H1 (cell line): ENCODE results near the gene LTBP3. TPM values are rescaled to one million over a fixed set of nuclear protein-coding genes. Genes with fewer than 3 reads are reported as not detected.

Experiments
- ATF2 ChIP-seq: IDR thresholded peaks from 2 replicates; pipeline ENCODE4 v1.6.1; 2012; ENCODE audit warnings: low read length, inconsistent platforms
- HDAC2 ChIP-seq, 2 experiments: fragments of 300-600 bp in 1 of 2; sonication (generic) in 1 of 2; IDR thresholded peaks; 2 replicates each; pipeline ENCODE4 v1.6.1; 2011 to 2012; ENCODE audit warnings: low read depth in 2 of 2, low read length in 2 of 2, mild to moderate bottlenecking in 2 of 2, moderate library complexity in 2 of 2, borderline replicate concordance in 1 of 2, inconsistent platforms in 1 of 2
- JUND ChIP-seq: IDR thresholded peaks from 2 replicates; pipeline ENCODE4 v1.6.1; 2011; ENCODE audit warnings: mild to moderate bottlenecking, improper control_type of control experiment, low read length
- KDM1A ChIP-seq: fragments of 200-600, 300-600 bp; sonication (generic); IDR thresholded peaks from 2 replicates; pipeline ENCODE4 v1.7.1; 2016; ENCODE audit warnings: mild to moderate bottlenecking, low read length, borderline replicate concordance
- KDM5A ChIP-seq: fragments of 200-600 bp; IDR thresholded peaks from 2 replicates; pipeline ENCODE4 v1.7.1; 2012; ENCODE audit warnings: mild to moderate bottlenecking, low read length, inconsistent platforms, mixed read lengths
- PHF8 ChIP-seq: fragments of 200-600 bp; sonication (generic); conservative IDR thresholded peaks from 2 replicates; pipeline ENCODE4 v1.7.1; 2012; ENCODE audit warnings: low read depth, mild to moderate bottlenecking, inconsistent platforms, low read length, moderate library complexity
- RAD21 ChIP-seq, 2 experiments: IDR thresholded peaks in 1 of 2; conservative IDR thresholded peaks in 1 of 2; 2 replicates each; pipeline ENCODE4 v1.6.1; 2011; ENCODE audit warnings: low read depth in 2 of 2, low read length in 2 of 2, improper control_type of control experiment in 1 of 2, inconsistent platforms in 1 of 2, mild to moderate bottlenecking in 1 of 2, moderate library complexity in 1 of 2
- RFX5 ChIP-seq: IDR thresholded peaks from 2 replicates; pipeline ENCODE4 v1.6.1; 2011; ENCODE audit warnings: low read depth, low read length, improper control_type of control experiment, borderline replicate concordance
- SIN3A ChIP-seq, 2 experiments: IDR thresholded peaks in 1 of 2; conservative IDR thresholded peaks in 1 of 2; 2 replicates each; pipeline ENCODE4 v1.6.1; 2011 to 2012; ENCODE audit warnings: low read length in 2 of 2, improper control_type of control experiment in 1 of 2, low read depth in 1 of 2, mild to moderate bottlenecking in 1 of 2
- SIX5 ChIP-seq: IDR thresholded peaks from 2 replicates; pipeline ENCODE4 v1.6.1; 2011; ENCODE audit warnings: mild to moderate bottlenecking, low read depth, low read length
- SP4 ChIP-seq: IDR thresholded peaks from 2 replicates; pipeline ENCODE4 v1.6.1; 2012; ENCODE audit warnings: low read length, inconsistent platforms
- SRF ChIP-seq: IDR thresholded peaks from 2 replicates; pipeline ENCODE4 v1.6.1; 2011; ENCODE audit warnings: mild to moderate bottlenecking, low read depth, low read length, moderate library complexity
- polyA plus RNA-seq, 7 experiments: library from polyadenylated mRNA; depleted of rRNA in 3 of 7; stranded (reverse) in 5 of 7; unstranded in 2 of 7; fragments of >200 nt in 5 of 7; fragments of 200-250 nt in 2 of 7; gene quantifications; 1 replicate in 5 of 7; 2 replicates in 1 of 7; 4 replicates in 1 of 7; pipeline versions ENCODE4 v1.2.1 to v1.2.3, GENCODE V29; 2011 to 2013; ENCODE audit warnings: missing spikeins in 2 of 7, mixed read lengths in 2 of 7
- total RNA-seq: library from RNA; stranded (reverse); fragmentation: NEBNext Ultra II Directional; extraction: Animal tissue kit (Norgen Biotek cat#: 25700); gene quantifications from 2 replicates; pipeline ENCODE4 v1.2.1, GENCODE V29; 2021

LTBP3 gene
- total and polyA plus RNA-seq, 2 of the 8 experiments (the other 6 are each of a cell fraction or from before 2014, with no cell fraction given), result 12.8 to 17.8 TPM

DNA sequence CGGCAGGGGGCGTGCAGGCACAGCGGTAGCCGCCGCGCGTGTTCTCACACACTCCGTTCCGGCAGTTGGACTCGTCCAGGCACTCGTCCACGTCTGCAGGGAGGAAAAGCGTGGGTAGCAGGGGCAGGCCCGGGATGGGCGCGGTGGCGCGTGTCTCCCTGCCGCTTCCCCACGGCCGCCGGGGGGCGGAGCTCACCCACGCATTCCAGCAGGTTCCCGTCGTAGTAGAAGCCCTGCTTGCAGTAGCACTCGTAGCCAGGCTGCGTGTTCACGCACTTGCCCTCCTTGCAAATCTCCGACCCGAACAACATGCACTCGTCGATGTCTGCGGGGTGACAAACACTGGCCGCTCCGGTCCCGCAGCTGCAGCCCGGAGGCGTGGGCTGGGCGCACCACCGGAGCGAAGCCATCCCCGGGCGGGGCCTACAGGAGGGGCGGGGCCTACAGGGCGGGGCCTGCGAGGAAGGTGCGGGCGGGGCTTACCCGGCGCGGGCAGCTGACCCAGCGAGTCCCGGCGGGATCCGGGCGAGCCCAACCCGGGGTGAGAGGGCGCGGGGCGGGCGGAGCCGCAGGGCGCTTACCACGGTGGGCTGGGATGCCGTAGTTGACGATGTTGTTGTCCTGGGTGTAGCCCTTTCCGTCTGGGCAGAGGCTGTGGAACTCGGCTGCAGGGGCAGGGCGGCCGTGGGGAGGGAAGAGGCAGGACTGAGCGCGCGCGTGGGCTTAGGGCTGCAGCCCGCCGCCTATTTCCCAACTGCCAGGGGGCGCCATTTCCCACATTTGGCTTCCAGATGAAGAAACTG lies 17.7 kb downstream of the LTBP3 start (continued):
- peak; percentile 73 for TF ChIP-seq PHF8
- no peak for TF ChIP-seq JUND
- no peak for TF ChIP-seq SP4
- TF ChIP-seq SRF, result no peak
- peak; percentile 74 to 81 for TF ChIP-seq RAD21 (IDR thresholded peaks at IDR 0.05 in 1 of 2, conservative IDR thresholded peaks at IDR 0.05 in 1 of 2; ENCODE audit: low read depth in 2 of 2, low read length in 2 of 2)
- no peak for TF ChIP-seq ATF2
- no peak; the same call in 1 of the 2 replicates for TF ChIP-seq KDM1A
- no peak for TF ChIP-seq SIX5
- 0 out of 4 replicates have a peak, but pooled peaks of 1 of the 2 experiments have one; percentile 51 for TF ChIP-seq SIN3A (conservative IDR thresholded peaks at IDR 0.05 in 1 of 2, IDR thresholded peaks at IDR 0.05 in 1 of 2; ENCODE audit: low read depth in 1 of 2, low read length in 2 of 2)
- 0 out of 2 replicates have a peak, but pooled peaks have one; percentile 38 for TF ChIP-seq KDM5A
- TF ChIP-seq HDAC2 (IDR thresholded peaks at IDR 0.05; ENCODE audit: borderline replicate concordance in 1 of 2, low read depth in 2 of 2, low read length in 2 of 2), result peak in 1 of 2 experiments; percentile 75; a peak in 1 of 4 replicates
- TF ChIP-seq RFX5, result no peak
